A673 (cell line): ENCODE results near the gene SRPX2.

ENCODE experiments used
- CTCF ChIP-seq: fragments of 300-800, 200-600 bp; sonication (generic); conservative IDR thresholded peaks from 2 replicates; pipeline ENCODE4 v1.5.1; 2017; ENCODE audit warnings: low read depth, mild to moderate bottlenecking, antibody characterized with exemption, low read length, moderate library complexity, mixed read lengths
- EZH2 ChIP-seq: fragments of 200-600 bp; sonication (generic); IDR thresholded peaks from 2 replicates; pipeline ENCODE4 v1.6.1; 2017; ENCODE audit warnings: borderline replicate concordance, low read depth, mild to moderate bottlenecking, mixed read lengths, antibody characterized with exemption, low read length; ENCODE audit not compliant: poor library complexity, severe bottlenecking

- no peak for TF ChIP-seq CTCF
- no peak for TF ChIP-seq EZH2
Measured at GRCh38 chrX:100704581-100705203, 60.7 kb downstream of the SRPX2 start.
